Lung (tissue), 12 donors: ENCODE data around the gene HIP1R. TPM values are rescaled to one million over a fixed set of nuclear protein-coding genes. Genes with fewer than 3 reads are reported as not detected.

Experiments
- ATAC-seq: fragments of 200-7000 bp; cut with Tn5 transposase; one replicate; pipeline ENCODE4 v1.9.1; 2020; ENCODE audit warnings: moderate number of reproducible peaks; ENCODE audit not compliant: insufficient read depth, low FRiP score
- DNase-seq, 3 donors: peaks; one replicate each; pipeline ENCODE4 v3.0.0-alpha.2; 2013 to 2017
- H3K27ac ChIP-seq, 2 donors: one replicate each; pipeline ENCODE4 v1.5.1; 2013; ENCODE audit warnings: mild to moderate bottlenecking in 2 of 2, moderate library complexity in 2 of 2, control low read depth in 1 of 2, inconsistent platforms in 1 of 2, low read depth in 1 of 2, low read length in 1 of 2
- H3K27me3 ChIP-seq, 3 donors: one replicate each; pipeline ENCODE4 v1.5.1; 2013; ENCODE audit warnings: low read length in 2 of 3; ENCODE audit not compliant: control insufficient read depth in 3 of 3, insufficient read depth in 3 of 3
- H3K36me3 ChIP-seq, 4 donors: one replicate each; pipeline ENCODE4 v1.5.1; 2013; ENCODE audit warnings: low read length in 4 of 4, mild to moderate bottlenecking in 1 of 4, moderate library complexity in 1 of 4; ENCODE audit not compliant: control insufficient read depth in 4 of 4, insufficient read depth in 4 of 4
- H3K4me1 ChIP-seq, 5 donors: one replicate each; pipeline ENCODE4 v1.5.1; 2013; ENCODE audit warnings: low read length in 5 of 5, mild to moderate bottlenecking in 2 of 5, moderate library complexity in 1 of 5; ENCODE audit not compliant: control insufficient read depth in 5 of 5, insufficient read depth in 5 of 5
- H3K4me3 ChIP-seq: one replicate; pipeline ENCODE4 v1.5.1; 2013; ENCODE audit warnings: mild to moderate bottlenecking, control low read depth, moderate library complexity
- H3K9ac ChIP-seq, 2 donors: one replicate each; pipeline ENCODE4 v1.5.1; 2013; ENCODE audit warnings: low read length in 2 of 2, control low read depth in 1 of 2; ENCODE audit not compliant: insufficient read depth in 1 of 2
- H3K9me3 ChIP-seq, 4 donors: one replicate each; pipeline ENCODE4 v1.5.1; 2013; ENCODE audit warnings: low read length in 3 of 4, mild to moderate bottlenecking in 1 of 4, moderate library complexity in 1 of 4; ENCODE audit not compliant: control insufficient read depth in 4 of 4, insufficient read depth in 3 of 4
- CTCF ChIP-seq: IDR thresholded peaks from 2 replicates; pipeline ENCODE4 v1.5.1; 2012; ENCODE audit warnings: mild to moderate bottlenecking; ENCODE audit errors: control extremely low read depth, extremely low read depth
- WGBS, 2 donors: extraction: QIAGEN DNeasy Blood & Tissue Kit; methylation state at CpG; one replicate each; pipeline ENCODE4 v1.1.7; 2013; 5-methylcytosine and 5-hydroxymethylcytosine counted together
- polyA plus RNA-seq, 2 donors: library from polyadenylated mRNA; stranded (reverse); fragments of 200-250 nt; gene quantifications; one replicate each; pipeline ENCODE4 v1.2.1, GENCODE V29; 2013
- total RNA-seq, 2 donors: library from RNA; depleted of rRNA in 1 of 2; stranded (reverse); fragments of >200 nt in 1 of 2; gene quantifications; one replicate each; pipeline ENCODE4 v1.2.1, GENCODE V29; 2014 to 2021
- donor health status: control.
- donor health status: control.
- donor health status: Bipolar disorder and iron deficiency.
- donor health status: healthy.
- donor health status: DM: yes; HTN: yes; CAD: no.

Gene HIP1R
- total and polyA plus RNA-seq, 4 donors, result 33.8 to 56.3 (median 35.4) TPM

- WGBS, 2 donors, result 59 to 62% methylated on average over 6 to 7 of the region's 7 CpGs
- no peak overlapping the region for H3K27ac ChIP-seq
- ATAC-seq, result no peak
- TF ChIP-seq CTCF, result no peak
- no peaks in the 10 kb centered on the region for H3K36me3 ChIP-seq
- no peak overlapping the region for H3K4me3 ChIP-seq
- no peaks in the 10 kb centered on the region for H3K27me3 ChIP-seq
- H3K4me1 ChIP-seq, result peaks cover 0 to under 1% (median 0%) of the 10 kb centered on the region in 5 donors
- DNase-seq, result no peak
- no peaks in the 10 kb centered on the region for H3K9me3 ChIP-seq
- no peak overlapping the region for H3K9ac ChIP-seq
Measured at GRCh38 chr12:122820838-122821271, 14.4 kb upstream of the HIP1R start.

GRCh38 chr12:122823429-122823828 is 11.8 kb upstream of the HIP1R start:
- Histone ChIP-seq H3K36me3 (no peaks in the 10 kb centered on the region), H3K27me3 (no peaks in the 10 kb centered on the region), H3K4me1 (peaks cover 0 to 6% (median 0%) of the 10 kb centered on the region in 5 donors), H3K9ac (no peak overlapping the region), H3K4me3 (no peak overlapping the region), H3K9me3 (no peaks in the 10 kb centered on the region), H3K27ac (no peak overlapping the region)
- 75 to 91% methylated on average over 11 of the region's 11 CpGs for WGBS, 2 donors
- TF ChIP-seq CTCF, result no peak
- DNase-seq, result no peak
- no peak for ATAC-seq

GRCh38 chr12:122825773-122826724 is 9.2 kb upstream of the HIP1R start:
- H3K4me1 ChIP-seq, result peaks cover 0 to 6% (median 0%) of the 10 kb centered on the region in 5 donors
- H3K27me3 ChIP-seq, result no peaks in the 10 kb centered on the region
- H3K4me3 ChIP-seq, result no peak overlapping the region
- no peaks in the 10 kb centered on the region for H3K9me3 ChIP-seq
- H3K36me3 ChIP-seq, result no peaks in the 10 kb centered on the region
- ATAC-seq (no peak), DNase-seq (peak in 2 of 3 donors; percentile 47 to 64)
- H3K27ac ChIP-seq, result no peak overlapping the region
- H3K9ac ChIP-seq, result peak overlapping the region in 1 of 2 donors; percentile 58
- 26 to 49% methylated on average over 22 of the region's 22 CpGs for WGBS, 2 donors
- TF ChIP-seq CTCF, result no peak
